OCI-LY3 (cell line): Measurements from ENCODE around the gene FAM117B.

Source experiments
- H2AFZ ChIP-seq: fragments of 200-600, 300-600 bp; shearing (Covaris generic); 2 replicates; pipeline ENCODE4 v1.6.0; 2014; ENCODE audit warnings: antibody characterized with exemption, low read depth, low read length
- H3K27ac ChIP-seq: fragments of 200-600, 300-600 bp; sonication (generic); 2 replicates; pipeline ENCODE4 v1.5.1; 2014; ENCODE audit warnings: mild to moderate bottlenecking, low read length, moderate library complexity, mixed read lengths
- H3K27me3 ChIP-seq: fragments of 200-600, 300-600 bp; sonication (generic); 2 replicates; pipeline ENCODE4 v1.6.1; 2014; ENCODE audit warnings: low read depth, low read length, mixed read lengths
- H3K36me3 ChIP-seq: fragments of 200-600, 300-600 bp; sonication (generic); replicated peaks from 2 replicates; pipeline ENCODE3; 2014; ENCODE audit warnings: low read depth, low read length, mixed read lengths
- H3K4me1 ChIP-seq: fragments of 300-600, 200-600 bp; sonication (generic); 2 replicates; pipeline ENCODE4 v1.6.1; 2014; ENCODE audit warnings: low read length, mixed read lengths
- H3K4me2 ChIP-seq: fragments of 200-600, 300-600 bp; sonication (generic); 2 replicates; pipeline ENCODE4 v1.6.1; 2014; ENCODE audit warnings: low read length, mixed read lengths
- H3K4me3 ChIP-seq: fragments of 300-600, 200-600 bp; sonication (generic); 2 replicates; pipeline ENCODE4 v1.5.1; 2014; ENCODE audit warnings: antibody characterized with exemption, mild to moderate bottlenecking, low read length, moderate library complexity
- H3K79me2 ChIP-seq: fragments of 300-600, 200-600 bp; shearing (Covaris generic); 2 replicates; pipeline ENCODE4 v1.6.1; 2014; ENCODE audit warnings: mild to moderate bottlenecking, low read length, mixed read lengths
- H3K9ac ChIP-seq: fragments of 300-600, 200-600 bp; shearing (Covaris generic); 2 replicates; pipeline ENCODE4 v1.6.0; 2014; ENCODE audit warnings: mild to moderate bottlenecking, low read length, moderate library complexity
- H3K9me3 ChIP-seq: fragments of 200-600, 300-600 bp; shearing (Covaris generic); 2 replicates; pipeline ENCODE4 v1.6.1; 2014; ENCODE audit warnings: low read length, mixed read lengths; ENCODE audit not compliant: insufficient read depth
- H4K20me1 ChIP-seq: fragments of 200-600, 300-600 bp; sonication (generic); 2 replicates; pipeline ENCODE4 v1.6.1; 2016; ENCODE audit warnings: low read length, mixed read lengths; ENCODE audit not compliant: insufficient read depth
- CTCF ChIP-seq: fragments of 200-600, 300-600 bp; sonication (generic); IDR thresholded peaks from 2 replicates; pipeline ENCODE4 v1.5.1; 2014; ENCODE audit warnings: antibody characterized with exemption, low read length, low read depth
- EZH2phosphoT487 ChIP-seq: fragments of 200-600 bp; shearing (Covaris generic); IDR thresholded peaks from 2 replicates; pipeline ENCODE4 v1.6.1; 2018; ENCODE audit warnings: antibody characterized with exemption, mixed run types, low read depth

The FAM117B gene

GRCh38 chr2:202628646-202629198 is 6.0 kb upstream of the FAM117B start:
- Histone ChIP-seq H2AFZ (no peak overlapping the region), H3K27me3 (no peaks in the 10 kb centered on the region), H3K27ac (no peak overlapping the region), H3K36me3 (no peaks in the 10 kb centered on the region), H3K79me2 (no peaks in the 10 kb centered on the region), H3K4me1 (peaks cover 43% of the 10 kb centered on the region), H4K20me1 (no peaks in the 10 kb centered on the region), H3K4me3 (no peak overlapping the region), H3K9me3 (no peaks in the 10 kb centered on the region), H3K4me2 (no peak overlapping the region), H3K9ac (no peak overlapping the region)
- TF ChIP-seq EZH2phosphoT487: no peak
- TF ChIP-seq CTCF: no peak

GRCh38 chr2:202632682-202633290 is 2.0 kb upstream of the FAM117B start:
- peaks cover 14% of the 10 kb centered on the region for H3K4me1 ChIP-seq
- no peaks in the 10 kb centered on the region for H3K36me3 ChIP-seq
- H3K4me3 ChIP-seq: no peak overlapping the region
- no peak overlapping the region for H3K9ac ChIP-seq
- H2AFZ ChIP-seq: no peak overlapping the region
- peaks cover 4% of the 10 kb centered on the region; the same call in 1 of the 2 replicates for H4K20me1 ChIP-seq
- H3K27me3 ChIP-seq: no peaks in the 10 kb centered on the region
- peaks cover 19% of the 10 kb centered on the region for H3K79me2 ChIP-seq
- H3K4me2 ChIP-seq: no peak overlapping the region
- no peak for TF ChIP-seq CTCF
- no peak for TF ChIP-seq EZH2phosphoT487
- H3K9me3 ChIP-seq: no peaks in the 10 kb centered on the region
- H3K27ac ChIP-seq: no peak overlapping the region

GRCh38 chr2:202633470-202633869 is 1.3 kb upstream of the FAM117B start:
- H3K36me3 ChIP-seq: no peaks in the 10 kb centered on the region
- H2AFZ ChIP-seq: no peak overlapping the region
- H3K79me2 ChIP-seq: peaks cover 25% of the 10 kb centered on the region
- no peaks in the 10 kb centered on the region for H3K27me3 ChIP-seq
- H3K9me3 ChIP-seq: no peaks in the 10 kb centered on the region
- H3K4me3 ChIP-seq: peak overlapping the region; percentile 96
- TF ChIP-seq CTCF (no peak), EZH2phosphoT487 (no peak)
- H3K9ac ChIP-seq: no peak overlapping the region
- H3K27ac ChIP-seq: no peak overlapping the region
- peaks cover 7% of the 10 kb centered on the region; the same call in 1 of the 2 replicates for H4K20me1 ChIP-seq
- peak overlapping the region; percentile 88; the same call in 1 of the 2 replicates for H3K4me2 ChIP-seq
- H3K4me1 ChIP-seq: peaks cover 14% of the 10 kb centered on the region

- no peak for TF ChIP-seq CTCF
- no peak for TF ChIP-seq EZH2phosphoT487
- Histone ChIP-seq H3K9ac (peak overlapping the region; percentile 96), H3K4me1 (peaks cover 14% of the 10 kb centered on the region)
Measured at GRCh38 chr2:202635428-202636212, 851 bp downstream of the FAM117B start.

More at GRCh38 chr2:202635428-202636212, 851 bp downstream of the FAM117B start:
- Histone ChIP-seq H3K9me3 (no peaks in the 10 kb centered on the region), H2AFZ (no peak overlapping the region; the same call in 1 of the 2 replicates), H3K27ac (peak overlapping the region; percentile 87), H3K4me2 (peak overlapping the region; percentile 86), H3K4me3 (peak overlapping the region; percentile 96), H3K27me3 (no peaks in the 10 kb centered on the region), H4K20me1 (peaks cover 18% of the 10 kb centered on the region; the same call in 1 of the 2 replicates), H3K36me3 (no peaks in the 10 kb centered on the region), H3K79me2 (peaks cover 44% of the 10 kb centered on the region)
